Kidney (tissue), 14 donors: ENCODE results near the gene ZC3H13. TPM values are rescaled to one million over a fixed set of nuclear protein-coding genes. Genes with fewer than 3 reads are reported as not detected.

Source experiments
- DNase-seq, 5 donors: peaks; one replicate each; pipeline ENCODE4 v3.0.0-alpha.2; 2013 to 2020
- FAIRE-seq: peaks from 2 replicates; lab custom pipeline; 2012; peaks lifted over from hg19 to GRCh38; lab: Jason Lieb, UNC
- H3K27ac ChIP-seq, 2 donors: one replicate each; pipeline ENCODE4 v1.7.0; 2013; ENCODE audit warnings: low read depth in 2 of 2, low read length in 2 of 2, inconsistent platforms in 1 of 2
- H3K27me3 ChIP-seq: one replicate; pipeline ENCODE4 v1.7.1; 2013; ENCODE audit warnings: low read length, inconsistent platforms; ENCODE audit not compliant: control insufficient read depth, insufficient read depth
- H3K36me3 ChIP-seq, 3 donors: one replicate each; pipeline versions ENCODE4 v1.7.0 to v1.7.1; 2013; ENCODE audit warnings: low read length in 3 of 3, control low read depth in 1 of 3, inconsistent platforms in 1 of 3; ENCODE audit not compliant: insufficient read depth in 3 of 3, control insufficient read depth in 2 of 3
- H3K4me1 ChIP-seq, 3 donors: one replicate each; pipeline versions ENCODE4 v1.7.0 to v1.7.1; 2013; ENCODE audit warnings: low read length in 3 of 3, inconsistent platforms in 1 of 3, low read depth in 1 of 3; ENCODE audit not compliant: control insufficient read depth in 2 of 3, insufficient read depth in 2 of 3
- H3K4me3 ChIP-seq, 3 donors: one replicate each; pipeline versions ENCODE4 v1.7.0 to v1.8.1; 2013; ENCODE audit warnings: low read length in 3 of 3, control low read depth in 1 of 3, inconsistent platforms in 1 of 3
- H3K9ac ChIP-seq, 3 donors: one replicate each; pipeline versions ENCODE4 v1.7.0 to v1.7.1; 2013; ENCODE audit warnings: low read length in 3 of 3, control low read depth in 1 of 3, inconsistent platforms in 1 of 3
- H3K9me3 ChIP-seq, 3 donors: one replicate each; pipeline versions ENCODE4 v1.7.0 to v1.7.1; 2013; ENCODE audit warnings: low read length in 3 of 3, control low read depth in 1 of 3, inconsistent platforms in 1 of 3; ENCODE audit not compliant: control insufficient read depth in 2 of 3, insufficient read depth in 1 of 3
- CTCF ChIP-seq: IDR thresholded peaks from 3 replicates; pipeline ENCODE4 v1.5.1; 2012; ENCODE audit warnings: mild to moderate bottlenecking, moderate library complexity, borderline replicate concordance; ENCODE audit not compliant: insufficient read depth; ENCODE audit errors: extremely low read depth
- intact Hi-C: fragments of 100-400 bp; cut with DNase I; formaldehyde crosslinking; loops from one replicate; pipeline ENCODE4 v1.11.1; 2022
- polyA plus RNA-seq: library from polyadenylated mRNA; stranded (reverse); fragments of 350-450 nt; fragmentation: Illumina TruSeq; extraction: RNeasy Lipid Tissue Mini Kit (QIAGEN cat#74804); gene quantifications from one replicate; pipeline ENCODE4 v1.2.3, GENCODE V29; 2014; ENCODE audit warnings: low read depth, low replicate concordance; ENCODE audit not compliant: insufficient read depth
- total RNA-seq: library from RNA; stranded (reverse); fragmentation: NEBNext Ultra II Directional; extraction: Animal tissue kit (Norgen Biotek cat#: 25700); gene quantifications from one replicate; pipeline ENCODE4 v1.2.1, GENCODE V29; 2021
- donor health status: control.
- donor health status: control.
- donor health status: control.
- donor health status: control.
- donor health status: control.
- donor health status: DM: yes; HTN: yes; CAD: no.
- donor health status: Normal renal cell carcinoma (clear cell type).

Gene ZC3H13
- total and polyA plus RNA-seq, 2 donors from 2014 or later, result 6.4 to 53.1 TPM

GRCh38 chr13:45954836-45955800 lies 97.4 kb downstream of the ZC3H13 start:
- TF ChIP-seq CTCF, result no peak
- Histone ChIP-seq H3K9ac (no peak overlapping the region), H3K4me3 (no peak overlapping the region), H3K27ac (no peak overlapping the region), H3K4me1 (no peaks in the 10 kb centered on the region), H3K27me3 (no peaks in the 10 kb centered on the region), H3K36me3 (peaks cover 4 to 17% (median 4%) of the 10 kb centered on the region in 3 donors), H3K9me3 (no peaks in the 10 kb centered on the region)
- DNase-seq (no peak), FAIRE-seq (no peak)
- intact Hi-C loops, result no loop called here

GRCh38 chr13:45953082-45953481 lies 99.5 kb downstream of the ZC3H13 start:
- FAIRE-seq, result no peak
- no peak for TF ChIP-seq CTCF
- Histone ChIP-seq H3K4me3 (no peak overlapping the region), H3K9ac (no peak overlapping the region), H3K27ac (no peak overlapping the region), H3K27me3 (no peaks in the 10 kb centered on the region), H3K9me3 (no peaks in the 10 kb centered on the region), H3K4me1 (no peaks in the 10 kb centered on the region), H3K36me3 (peaks cover 2 to 13% (median 4%) of the 10 kb centered on the region in 3 donors)
- no peak for DNase-seq
- intact Hi-C loops, result no loop called here

- Histone ChIP-seq H3K4me1 (no peaks in the 10 kb centered on the region), H3K9me3 (no peaks in the 10 kb centered on the region), H3K9ac (no peak overlapping the region), H3K27me3 (no peaks in the 10 kb centered on the region), H3K4me3 (no peak overlapping the region), H3K27ac (no peak overlapping the region), H3K36me3 (peaks cover 0 to 9% (median 2%) of the 10 kb centered on the region in 3 donors)
- intact Hi-C loops, result no loop called here
- FAIRE-seq (no peak), DNase-seq (no peak)
- TF ChIP-seq CTCF, result no peak
These were observed 100.8 kb downstream of the ZC3H13 start for GRCh38 chr13:45951724-45952123.
